Activated T-helper 1 cell treated with anti-CD3 and anti-CD28 coated beads, Interleukin-2, amount 50 U/mL, for 16 hours (primary cell): Measurements from ENCODE around the gene GOLGA8B.
"Not testable (repeated sequence)": the region's sequence is repeated elsewhere in the genome, so short reads cannot be mapped to it uniquely, and the experiment has no call there.

Source experiments
- DNase-seq, 2 donors: peaks; one replicate each; pipeline ENCODE4 v3.0.0-alpha.2; 2020; ENCODE audit warnings: low read depth in 1 of 2, low spot score in 1 of 2

Gene GOLGA8B

GRCh38 chr15:34564711-34565110 lies 18.7 kb downstream of the GOLGA8B start:
- DNase-seq = not testable (repeated sequence)

GRCh38 chr15:34560814-34561213 lies 22.6 kb downstream of the GOLGA8B start:
- DNase-seq = not testable (repeated sequence)

GRCh38 chr15:34559764-34560163 lies 23.7 kb downstream of the GOLGA8B start:
- not testable (repeated sequence) for DNase-seq

GRCh38 chr15:34555162-34555561 lies 28.3 kb downstream of the GOLGA8B start:
- DNase-seq = not testable (repeated sequence)

- DNase-seq = not testable (repeated sequence)
Measured at GRCh38 chr15:34554716-34555115, 28.7 kb downstream of the GOLGA8B start.

- not testable (repeated sequence) for DNase-seq
Measured at GRCh38 chr15:34554126-34554525, 29.3 kb downstream of the GOLGA8B start.

- not testable (repeated sequence) for DNase-seq
Measured at GRCh38 chr15:34550129-34550528, 33.3 kb downstream of the GOLGA8B start.

GRCh38 chr15:34549381-34549809 lies 34.1 kb downstream of the GOLGA8B start:
- not testable (repeated sequence) for DNase-seq

GRCh38 chr15:34543860-34544649 lies 39.4 kb downstream of the GOLGA8B start:
- not testable (repeated sequence) for DNase-seq

GRCh38 chr15:34535857-34536256 lies 47.6 kb downstream of the GOLGA8B start:
- DNase-seq = not testable (repeated sequence)
